Endothelial cell of umbilical vein (primary cell): Measurements from ENCODE around the gene KRTAP10-2. TPM values are rescaled to one million over a fixed set of nuclear protein-coding genes. Genes with fewer than 3 reads are reported as not detected.
"Not testable (repeated sequence)": the region's sequence is repeated elsewhere in the genome, so short reads cannot be mapped to it uniquely, and the experiment has no call there.

Source experiments
- BruUV-seq: library from RNA; stranded (reverse); fragments of 400-500 nt; replicated peaks from 2 replicates; lab custom pipeline; 2021; lab: Mats Ljungman, UMichigan
- CTCF ChIA-PET: fragments of 300-600, 350-600 bp; sonication (Branson Sonifier 250); formaldehyde crosslinking; loops from one replicate; lab custom pipeline; 2021; ENCODE audit warnings: antibody characterized with exemption, inconsistent platforms; lab: Charles Lee
- POLR2A ChIA-PET: fragments of 300-600, 350-600 bp; sonication (Branson Sonifier 250); formaldehyde crosslinking; loops from one replicate; lab custom pipeline; 2021; ENCODE audit warnings: antibody characterized with exemption, inconsistent platforms; lab: Charles Lee
- DNase-seq: peaks from one replicate; pipeline ENCODE4 v3.0.0-alpha.2; 2011; ENCODE audit warnings: low read depth, low spot score
- FAIRE-seq: peaks from 2 replicates; lab custom pipeline; 2011; peaks lifted over from hg19 to GRCh38; lab: Jason Lieb, UNC
- H2AFZ ChIP-seq: 2 replicates; pipeline ENCODE4 v1.6.0; 2012; ENCODE audit warnings: low read depth, low read length, control low read depth, inconsistent platforms
- H3K27ac ChIP-seq: 2 replicates; pipeline ENCODE4 v1.5.1; 2011; ENCODE audit warnings: low read depth, mild to moderate bottlenecking, control low read depth, low read length, moderate library complexity; ENCODE audit not compliant: insufficient read depth
- H3K27me3 ChIP-seq, 2 experiments: 2 replicates each; pipeline versions ENCODE4 v1.6.0 to v1.6.1; 2011; ENCODE audit warnings: low read length in 2 of 2, mixed read lengths in 1 of 2; ENCODE audit not compliant: control insufficient read depth in 2 of 2, insufficient read depth in 2 of 2
- H3K36me3 ChIP-seq, 2 experiments: 2 replicates in 1 of 2; 3 replicates in 1 of 2; pipeline ENCODE4 v1.5.1; 2011; ENCODE audit warnings: low read length in 2 of 2, mild to moderate bottlenecking in 1 of 2, moderate library complexity in 1 of 2; ENCODE audit not compliant: control insufficient read depth in 2 of 2, insufficient read depth in 2 of 2; ENCODE audit errors: extremely low read depth in 1 of 2
- H3K4me1 ChIP-seq: 3 replicates; pipeline ENCODE4 v1.5.1; 2011; ENCODE audit warnings: mild to moderate bottlenecking, low read length; ENCODE audit not compliant: control insufficient read depth, insufficient read depth; ENCODE audit errors: extremely low read depth
- H3K4me2 ChIP-seq: 2 replicates; pipeline ENCODE4 v1.6.1; 2011; ENCODE audit warnings: low read length, control low read depth, mixed read lengths; ENCODE audit not compliant: insufficient read depth
- H3K4me3 ChIP-seq, 3 experiments: fragments of 200-600 bp in 1 of 3; sonication (generic), shearing (Covaris generic) in 1 of 3; replicated peaks in 1 of 3; 2 replicates each; pipeline ENCODE4 v1.5.1; 2011 to 2016; ENCODE audit warnings: control low read depth in 3 of 3, low read length in 3 of 3, mild to moderate bottlenecking in 2 of 3, inconsistent platforms in 1 of 3, low read depth in 1 of 3, moderate library complexity in 1 of 3; ENCODE audit not compliant: insufficient read depth in 1 of 3
- H3K79me2 ChIP-seq: 2 replicates; pipeline ENCODE4 v1.6.0; 2012; ENCODE audit warnings: low read length, inconsistent platforms; ENCODE audit not compliant: control insufficient read depth, insufficient read depth
- H3K9ac ChIP-seq: replicated peaks from 2 replicates; pipeline ENCODE3; 2011; ENCODE audit warnings: low read length, control low read depth; ENCODE audit not compliant: insufficient read depth; ENCODE audit errors: extremely low read depth
- H3K9me1 ChIP-seq: replicated peaks from 3 replicates; pipeline ENCODE4 v1.6.0; 2011; ENCODE audit warnings: mild to moderate bottlenecking, low read length; ENCODE audit not compliant: control insufficient read depth, insufficient read depth; ENCODE audit errors: extremely low read depth
- H3K9me3 ChIP-seq: replicated peaks from 2 replicates; pipeline ENCODE4 v1.5.1; 2012; ENCODE audit warnings: low read length, inconsistent platforms; ENCODE audit not compliant: control insufficient read depth, insufficient read depth
- H4K20me1 ChIP-seq: replicated peaks from 2 replicates; pipeline ENCODE3; 2011; ENCODE audit warnings: mild to moderate bottlenecking, low read length; ENCODE audit not compliant: control insufficient read depth, insufficient read depth; ENCODE audit errors: extremely low read depth
- POLR2AphosphoS5 ChIP-seq: IDR thresholded peaks from 2 replicates; pipeline ENCODE4 v1.6.1; 2012; ENCODE audit warnings: low read depth, mild to moderate bottlenecking, control low read depth, low read length, moderate library complexity; ENCODE audit not compliant: insufficient read depth
- dilution Hi-C: fragments of 300-500 bp; cut with MboI; formaldehyde crosslinking; loops from one replicate; pipeline ENCODE4 v1.15.0; 2019; ENCODE audit warnings: low sequenced_read_pairs; ENCODE audit not compliant: extremely low pct_ligation_motif_present
- intact Hi-C: fragments of 100-400 bp; cut with micrococcal nuclease; formaldehyde crosslinking; loops from one replicate; pipeline ENCODE4 v1.10.0; 2022
- polyA plus RNA-seq, 4 experiments: library from polyadenylated mRNA; depleted of rRNA in 3 of 4; stranded (reverse) in 3 of 4; unstranded in 1 of 4; fragments of >200 nt; gene quantifications; 2 replicates each; pipeline versions ENCODE4 v1.2.1 to v1.2.3, GENCODE V29; 2011 to 2012; ENCODE audit warnings: missing spikeins in 1 of 4
- total RNA-seq: library from RNA; stranded (reverse); gene quantifications from 2 replicates; pipeline ENCODE4 v1.2.3, GENCODE V29; 2021

The KRTAP10-2 gene
- total and polyA plus RNA-seq, 2 donors (not counting 3 experiments of a cell fraction or from before 2014, with no cell fraction given): not detected

DNA sequence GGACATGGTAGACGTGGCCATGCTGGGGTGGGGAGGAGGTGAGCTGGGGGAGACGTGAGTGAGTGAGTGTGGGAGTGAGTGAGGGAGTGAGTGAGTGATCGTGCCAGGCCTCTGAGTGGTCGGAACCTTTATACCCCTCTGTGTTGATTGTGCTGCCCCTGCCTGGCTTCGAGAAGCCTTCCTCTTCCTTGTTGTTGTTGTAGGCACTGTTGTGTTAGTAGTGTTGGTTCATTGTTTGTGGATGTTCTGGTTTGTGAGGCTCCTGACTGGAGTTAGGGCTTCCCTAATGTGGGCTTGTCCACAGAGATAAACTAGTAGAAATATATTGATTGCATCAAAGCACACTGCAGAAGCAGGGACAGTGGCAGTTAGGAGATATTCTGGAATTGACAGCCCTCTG, 7.4 kb upstream of the KRTAP10-2 start, which contains the start of gene KRTAP10-3:
Gene KRTAP10-3 (minus strand): TSS at position 101 of the 400 bp plus-strand sequence. CDS start 80 bp downstream, at position 21.
- Histone ChIP-seq H3K79me2 (no peaks in the 10 kb centered on the region), H3K9ac (no peak within 1 kb of the TSS), H3K27me3 (peaks cover 0 to 3% of the 10 kb centered on the region in 2 experiments), H3K4me2 (no peak within 1 kb of the TSS), H3K9me1 (no peaks in the 10 kb centered on the region), H4K20me1 (no peaks in the 10 kb centered on the region), H3K4me1 (no peaks in the 10 kb centered on the region), H2AFZ (no peak within 1 kb of the TSS), H3K9me3 (no peaks in the 10 kb centered on the region), H3K36me3 (no peaks in the 10 kb centered on the region), H3K27ac (no peak within 1 kb of the TSS), H3K4me3 (no peak within 1 kb of the TSS)
- ChIA-PET CTCF (no interaction called here), POLR2A (no interaction called here)
- FAIRE-seq: no peak
- dilution Hi-C loops: no loop called here
- no peak for DNase-seq
- no TSS peak for BruUV-seq
- TF ChIP-seq POLR2AphosphoS5: no peak
- intact Hi-C loops: no loop called here

DNA sequence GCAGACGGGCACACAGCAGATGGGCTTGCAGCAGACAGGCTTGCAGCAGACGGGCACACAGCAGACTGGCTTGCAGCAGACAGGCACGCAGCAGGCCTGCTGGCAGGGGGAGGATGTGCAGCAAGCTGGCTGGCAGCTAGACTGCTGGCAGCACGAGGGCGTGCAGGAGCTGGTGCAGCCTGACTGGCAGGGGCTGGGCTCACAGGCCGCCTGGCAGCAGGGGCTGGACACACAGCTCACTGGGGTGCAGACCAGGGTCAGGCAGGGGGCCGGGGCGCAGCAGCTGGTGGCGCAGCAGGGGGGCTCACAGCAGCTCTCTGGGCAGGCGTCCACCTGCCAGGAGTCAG, 7.0 kb upstream of the KRTAP10-2 start:
- H3K4me3 ChIP-seq, H3K27ac ChIP-seq, H3K36me3 ChIP-seq, H3K27me3 ChIP-seq, POLR2A ChIA-PET, H2AFZ ChIP-seq, H3K9me1 ChIP-seq, BruUV-seq, CTCF ChIA-PET, H3K9ac ChIP-seq, dilution Hi-C loops, H4K20me1 ChIP-seq, H3K4me1 ChIP-seq, H3K9me3 ChIP-seq, H3K79me2 ChIP-seq, intact Hi-C loops, DNase-seq, FAIRE-seq, H3K4me2 ChIP-seq: not testable (repeated sequence)
